Neural progenitor cell (in vitro differentiated cells): Measurements from ENCODE around the gene SREBF2. TPM values are rescaled to one million over a fixed set of nuclear protein-coding genes. Genes with fewer than 3 reads are reported as not detected.

Experiments
- DNase-seq: peaks from one replicate; pipeline ENCODE4 v3.0.0-alpha.2; 2016; ENCODE audit warnings: low spot score
- H2AFZ ChIP-seq: fragments of 200-600 bp; sonication (generic); replicated peaks from 2 replicates; pipeline ENCODE4 v1.6.1; 2016; ENCODE audit warnings: antibody characterized with exemption
- H3F3A ChIP-seq: fragments of 200-600 bp; sonication (generic); 2 replicates; pipeline ENCODE4 v1.6.1; 2016; ENCODE audit warnings: antibody characterized with exemption, low read depth
- H3K27ac ChIP-seq: fragments of 200-600 bp; sonication (generic); 2 replicates; pipeline ENCODE4 v1.5.1; 2016; ENCODE audit warnings: mild to moderate bottlenecking
- H3K27me3 ChIP-seq: fragments of 200-600 bp; sonication (generic); 2 replicates; pipeline ENCODE4 v1.6.1; 2016; ENCODE audit warnings: mild to moderate bottlenecking, moderate library complexity
- H3K36me3 ChIP-seq: fragments of 200-600 bp; sonication (generic); 2 replicates; pipeline ENCODE4 v1.5.1; 2016
- H3K4me1 ChIP-seq: fragments of 200-600 bp; sonication (generic); 2 replicates; pipeline ENCODE4 v1.6.1; 2016; ENCODE audit warnings: mixed run types
- H3K4me2 ChIP-seq: fragments of 200-600 bp; sonication (generic); 2 replicates; pipeline ENCODE4 v1.6.1; 2016
- H3K4me3 ChIP-seq: fragments of 200-600 bp; sonication (generic); 2 replicates; pipeline ENCODE4 v1.5.1; 2016
- H3K79me2 ChIP-seq: fragments of 200-600 bp; sonication (generic); 2 replicates; pipeline ENCODE4 v1.6.1; 2016; ENCODE audit warnings: low read depth
- H3K9ac ChIP-seq: fragments of 200-600 bp; sonication (generic); 2 replicates; pipeline ENCODE4 v1.6.1; 2016
- H3K9me3 ChIP-seq: fragments of 200-600 bp; sonication (generic); 2 replicates; pipeline ENCODE4 v1.5.1; 2016; ENCODE audit warnings: low read depth
- H4K20me1 ChIP-seq: fragments of 200-600 bp; sonication (generic); 2 replicates; pipeline ENCODE4 v1.6.1; 2016; ENCODE audit warnings: low read depth
- H3K27ac Mint-ChIP-seq: 3 replicates; pipeline ENCODE4 v1.8.0; 2021; ENCODE audit warnings: mixed read lengths
- H3K27me3 Mint-ChIP-seq: 2 replicates; pipeline ENCODE4 v1.8.0; 2022; ENCODE audit warnings: low read depth, mild to moderate bottlenecking, inconsistent platforms, moderate library complexity, mixed read lengths; ENCODE audit not compliant: insufficient read depth
- H3K36me3 Mint-ChIP-seq: 3 replicates; pipeline ENCODE4 v1.8.0; 2021; ENCODE audit warnings: mixed read lengths
- H3K4me1 Mint-ChIP-seq: 3 replicates; pipeline ENCODE4 v1.8.0; 2021; ENCODE audit warnings: mixed read lengths
- H3K4me3 Mint-ChIP-seq: 3 replicates; pipeline ENCODE4 v1.8.0; 2021; ENCODE audit warnings: mild to moderate bottlenecking, moderate library complexity, mixed read lengths
- H3K9me3 Mint-ChIP-seq: 3 replicates; pipeline ENCODE4 v1.8.0; 2020; ENCODE audit warnings: mixed read lengths
- CTCF ChIP-seq: fragments of 200-600 bp; sonication (generic); IDR thresholded peaks from 2 replicates; pipeline ENCODE4 v1.5.1; 2017; ENCODE audit warnings: antibody characterized with exemption, mild to moderate bottlenecking
- EZH2 ChIP-seq: fragments of 200-600 bp; sonication (generic); IDR thresholded peaks from 2 replicates; pipeline ENCODE4 v1.6.1; 2017; ENCODE audit warnings: antibody characterized with exemption, mild to moderate bottlenecking, moderate library complexity
- EZH2phosphoT487 ChIP-seq: fragments of 200-600 bp; sonication (generic); IDR thresholded peaks from 2 replicates; pipeline ENCODE4 v1.6.1; 2017; ENCODE audit warnings: antibody characterized with exemption
- total RNA-seq: library from RNA; depleted of rRNA; stranded (reverse); fragments of >200 nt; gene quantifications from 2 replicates; pipeline ENCODE4 v1.2.3, GENCODE V29; 2015; ENCODE audit warnings: low replicate concordance

SREBF2 gene
- total RNA-seq, 1 donor from 2014 or later = 64.0 TPM

- peaks cover 32% of the 10 kb centered on the region for H3K4me1 Mint-ChIP-seq
- no peaks in the 10 kb centered on the region for H3K27me3 Mint-ChIP-seq
- peaks cover 100% of the 10 kb centered on the region for H3K79me2 ChIP-seq
- H3K36me3 ChIP-seq = no peaks in the 10 kb centered on the region
- H3K27me3 ChIP-seq = no peaks in the 10 kb centered on the region
- peaks cover under 1% of the 10 kb centered on the region for H3K9me3 Mint-ChIP-seq
- H3K9ac ChIP-seq = no peak overlapping the region
- H3K4me3 ChIP-seq = no peak overlapping the region
- H3K4me2 ChIP-seq = no peak overlapping the region
- DNase-seq = no peak
- peaks cover 29% of the 10 kb centered on the region for H3K4me1 ChIP-seq
- H3K4me3 Mint-ChIP-seq = no peak overlapping the region
- H3K27ac ChIP-seq = no peak overlapping the region
- TF ChIP-seq CTCF (no peak), EZH2phosphoT487 (no peak), EZH2 (no peak)
- no peaks in the 10 kb centered on the region for H3K9me3 ChIP-seq
- peaks cover 33% of the 10 kb centered on the region for H3K36me3 Mint-ChIP-seq
- H3F3A ChIP-seq = peaks cover 30% of the 10 kb centered on the region
- no peak overlapping the region for H3K27ac Mint-ChIP-seq
- H2AFZ ChIP-seq = no peak overlapping the region
- H4K20me1 ChIP-seq = peaks cover 93% of the 10 kb centered on the region
Observed at GRCh38 chr22:41848468-41848867, 15.6 kb downstream of the SREBF2 start.

- Mint-ChIP-seq H3K4me3 (no peak overlapping the region), H3K9me3 (peaks cover 2% of the 10 kb centered on the region), H3K36me3 (peaks cover 19% of the 10 kb centered on the region), H3K4me1 (peaks cover 11% of the 10 kb centered on the region), H3K27ac (no peak overlapping the region), H3K27me3 (no peaks in the 10 kb centered on the region)
- no peaks in the 10 kb centered on the region for H3K9me3 ChIP-seq
- DNase-seq = no peak
- H3K36me3 ChIP-seq = no peaks in the 10 kb centered on the region
- H3K27ac ChIP-seq = no peak overlapping the region
- H3K9ac ChIP-seq = no peak overlapping the region
- H3K79me2 ChIP-seq = peaks cover 100% of the 10 kb centered on the region
- H3K4me2 ChIP-seq = no peak overlapping the region
- H3K4me3 ChIP-seq = no peak overlapping the region
- no peak for TF ChIP-seq EZH2phosphoT487
- TF ChIP-seq CTCF = no peak
- TF ChIP-seq EZH2 = no peak
- H4K20me1 ChIP-seq = peaks cover 90% of the 10 kb centered on the region
- peaks cover 10% of the 10 kb centered on the region for H3F3A ChIP-seq
- no peak overlapping the region for H2AFZ ChIP-seq
- H3K27me3 ChIP-seq = no peaks in the 10 kb centered on the region
- peaks cover 4% of the 10 kb centered on the region for H3K4me1 ChIP-seq
Observed at GRCh38 chr22:41856469-41856868, 23.6 kb downstream of the SREBF2 start.

- no peak overlapping the region for H3K4me2 ChIP-seq
- TF ChIP-seq CTCF (peak; percentile 68), EZH2 (no peak)
Observed at GRCh38 chr22:41857155-41857859, 24.4 kb downstream of the SREBF2 start.

More at GRCh38 chr22:41857155-41857859, 24.4 kb downstream of the SREBF2 start:
- H3K9me3 ChIP-seq = no peaks in the 10 kb centered on the region
- no peak overlapping the region for H3K27ac ChIP-seq
- H3K79me2 ChIP-seq = peaks cover 100% of the 10 kb centered on the region
- peak; percentile 70 for DNase-seq
- H3K36me3 ChIP-seq = no peaks in the 10 kb centered on the region
- Mint-ChIP-seq H3K27ac (peak overlapping the region; percentile 5), H3K27me3 (no peaks in the 10 kb centered on the region), H3K36me3 (peaks cover 18% of the 10 kb centered on the region), H3K4me3 (no peak overlapping the region), H3K9me3 (peaks cover 2% of the 10 kb centered on the region), H3K4me1 (peaks cover 11% of the 10 kb centered on the region)
- no peak overlapping the region for H2AFZ ChIP-seq
- H3K4me1 ChIP-seq = peaks cover 4% of the 10 kb centered on the region
- H3F3A ChIP-seq = peaks cover 10% of the 10 kb centered on the region
- H3K4me3 ChIP-seq = no peak overlapping the region
- no peaks in the 10 kb centered on the region for H3K27me3 ChIP-seq
- no peak overlapping the region for H3K9ac ChIP-seq
- H4K20me1 ChIP-seq = peaks cover 90% of the 10 kb centered on the region
